A673 (cell line): Measurements from ENCODE around the gene ROR2. TPM values are rescaled to one million over a fixed set of nuclear protein-coding genes. Genes with fewer than 3 reads are reported as not detected.

Source experiments
- BruUV-seq: library from RNA; stranded (reverse); fragments of 400-500 nt; replicated peaks from 2 replicates; lab custom pipeline; 2021; lab: Mats Ljungman, UMichigan
- CTCF ChIA-PET: fragments of 300-600 bp; sonication (Branson Sonifier 250); formaldehyde crosslinking; loops from one replicate; lab custom pipeline; 2022; ENCODE audit warnings: antibody characterized with exemption; lab: Charles Lee
- POLR2A ChIA-PET: fragments of 300-600 bp; sonication (Branson Sonifier 250); formaldehyde crosslinking; loops from one replicate; lab custom pipeline; 2022; ENCODE audit warnings: antibody characterized with exemption; ENCODE audit not compliant: low non-redundant PET; lab: Charles Lee
- DNase-seq: peaks from one replicate; pipeline ENCODE4 v3.0.0-alpha.2; 2015; ENCODE audit warnings: low spot score
- H3K27ac ChIP-seq: fragments of 200-600 bp; sonication (generic); 2 replicates; pipeline ENCODE4 v1.5.1; 2016; ENCODE audit warnings: mixed run types, low read depth, mild to moderate bottlenecking, mixed read lengths, antibody characterized with exemption, low read length; ENCODE audit not compliant: poor library complexity, severe bottlenecking
- H3K27me3 ChIP-seq: fragments of 200-600 bp; sonication (generic); replicated peaks from 2 replicates; pipeline ENCODE4 v1.6.1; 2017; ENCODE audit warnings: mixed run types, low read depth, mild to moderate bottlenecking, mixed read lengths, antibody characterized with exemption, low read length; ENCODE audit not compliant: insufficient read depth, poor library complexity
- H3K36me3 ChIP-seq: fragments of 200-600 bp; sonication (generic); 2 replicates; pipeline ENCODE4 v1.6.1; 2016; ENCODE audit warnings: mixed run types, mild to moderate bottlenecking, mixed read lengths, antibody characterized with exemption, low read length; ENCODE audit not compliant: insufficient read depth, poor library complexity, severe bottlenecking
- H3K4me1 ChIP-seq: fragments of 200-600 bp; sonication (generic); 2 replicates; pipeline ENCODE4 v1.6.1; 2017; ENCODE audit warnings: mixed run types, mild to moderate bottlenecking, mixed read lengths, antibody characterized with exemption, low read length; ENCODE audit not compliant: insufficient read depth, poor library complexity, severe bottlenecking
- H3K4me3 ChIP-seq: fragments of 200-600 bp; sonication (generic); 2 replicates; pipeline ENCODE4 v1.5.1; 2016; ENCODE audit warnings: low read depth, mixed run types, mild to moderate bottlenecking, mixed read lengths, low read length; ENCODE audit not compliant: poor library complexity, severe bottlenecking
- H3K9me3 ChIP-seq: fragments of 200-600 bp; sonication (generic); 2 replicates; pipeline ENCODE4 v1.6.1; 2016; ENCODE audit warnings: mixed run types, low read depth, mild to moderate bottlenecking, mixed read lengths, antibody characterized with exemption, low read length; ENCODE audit not compliant: poor library complexity, severe bottlenecking
- EZH2 ChIP-seq: fragments of 200-600 bp; sonication (generic); IDR thresholded peaks from 2 replicates; pipeline ENCODE4 v1.6.1; 2017; ENCODE audit warnings: borderline replicate concordance, low read depth, mild to moderate bottlenecking, mixed read lengths, antibody characterized with exemption, low read length; ENCODE audit not compliant: poor library complexity, severe bottlenecking
- intact Hi-C: fragments of 100-400 bp; cut with micrococcal nuclease; formaldehyde crosslinking; loops from one replicate; pipeline ENCODE4 v1.10.0; 2022; ENCODE audit not compliant: unreplicated experiment
- total RNA-seq: library from RNA; stranded (reverse); gene quantifications from 2 replicates; pipeline ENCODE4 v1.2.3, GENCODE V29; 2021
- TF ChIP-seq, protein P1 (sequence below): fragments of 300-800, 200-600 bp; sonication (generic); conservative IDR thresholded peaks from 2 replicates; pipeline ENCODE4 v1.5.1; 2017; ENCODE audit warnings: low read depth, mild to moderate bottlenecking, antibody characterized with exemption, low read length, moderate library complexity, mixed read lengths

ROR2 gene
- total RNA-seq, 1 experiment from 2014 or later, result 12.3 TPM

- BruUV-seq, result no TSS peak
- no peak for TF ChIP-seq EZH2
- TF ChIP-seq, protein P1, sequence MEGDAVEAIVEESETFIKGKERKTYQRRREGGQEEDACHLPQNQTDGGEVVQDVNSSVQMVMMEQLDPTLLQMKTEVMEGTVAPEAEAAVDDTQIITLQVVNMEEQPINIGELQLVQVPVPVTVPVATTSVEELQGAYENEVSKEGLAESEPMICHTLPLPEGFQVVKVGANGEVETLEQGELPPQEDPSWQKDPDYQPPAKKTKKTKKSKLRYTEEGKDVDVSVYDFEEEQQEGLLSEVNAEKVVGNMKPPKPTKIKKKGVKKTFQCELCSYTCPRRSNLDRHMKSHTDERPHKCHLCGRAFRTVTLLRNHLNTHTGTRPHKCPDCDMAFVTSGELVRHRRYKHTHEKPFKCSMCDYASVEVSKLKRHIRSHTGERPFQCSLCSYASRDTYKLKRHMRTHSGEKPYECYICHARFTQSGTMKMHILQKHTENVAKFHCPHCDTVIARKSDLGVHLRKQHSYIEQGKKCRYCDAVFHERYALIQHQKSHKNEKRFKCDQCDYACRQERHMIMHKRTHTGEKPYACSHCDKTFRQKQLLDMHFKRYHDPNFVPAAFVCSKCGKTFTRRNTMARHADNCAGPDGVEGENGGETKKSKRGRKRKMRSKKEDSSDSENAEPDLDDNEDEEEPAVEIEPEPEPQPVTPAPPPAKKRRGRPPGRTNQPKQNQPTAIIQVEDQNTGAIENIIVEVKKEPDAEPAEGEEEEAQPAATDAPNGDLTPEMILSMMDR, result no peak
- DNase-seq, result no peak
- ChIA-PET POLR2A (no interaction called here), CTCF (no interaction called here)
- H3K9me3 ChIP-seq, result no peaks in the 10 kb centered on the region
- H3K27ac ChIP-seq, result no peak overlapping the region
- H3K4me3 ChIP-seq, result no peak overlapping the region
- no peaks in the 10 kb centered on the region for H3K27me3 ChIP-seq
- intact Hi-C loops, result loop anchor here (2.0 kb wide), 1 partner anchor 65 kb away; no protein-coding TSS in a partner anchor
- H3K36me3 ChIP-seq, result no peaks in the 10 kb centered on the region
- no peaks in the 10 kb centered on the region for H3K4me1 ChIP-seq
Measured at GRCh38 chr9:91661451-91661850, 288.6 kb downstream of the ROR2 start.

GRCh38 chr9:91660521-91660920 lies 289.5 kb downstream of the ROR2 start:
- no peak for DNase-seq
- ChIA-PET CTCF (no interaction called here), POLR2A (no interaction called here)
- Histone ChIP-seq H3K36me3 (no peaks in the 10 kb centered on the region), H3K27ac (no peak overlapping the region), H3K4me1 (no peaks in the 10 kb centered on the region), H3K9me3 (no peaks in the 10 kb centered on the region), H3K27me3 (no peaks in the 10 kb centered on the region), H3K4me3 (no peak overlapping the region)
- TF ChIP-seq EZH2, result no peak
- TF ChIP-seq, protein P1, result no peak
- no TSS peak for BruUV-seq
- intact Hi-C loops, result loop anchor here (2.0 kb wide), 1 partner anchor 66 kb away; no protein-coding TSS in a partner anchor

DNA sequence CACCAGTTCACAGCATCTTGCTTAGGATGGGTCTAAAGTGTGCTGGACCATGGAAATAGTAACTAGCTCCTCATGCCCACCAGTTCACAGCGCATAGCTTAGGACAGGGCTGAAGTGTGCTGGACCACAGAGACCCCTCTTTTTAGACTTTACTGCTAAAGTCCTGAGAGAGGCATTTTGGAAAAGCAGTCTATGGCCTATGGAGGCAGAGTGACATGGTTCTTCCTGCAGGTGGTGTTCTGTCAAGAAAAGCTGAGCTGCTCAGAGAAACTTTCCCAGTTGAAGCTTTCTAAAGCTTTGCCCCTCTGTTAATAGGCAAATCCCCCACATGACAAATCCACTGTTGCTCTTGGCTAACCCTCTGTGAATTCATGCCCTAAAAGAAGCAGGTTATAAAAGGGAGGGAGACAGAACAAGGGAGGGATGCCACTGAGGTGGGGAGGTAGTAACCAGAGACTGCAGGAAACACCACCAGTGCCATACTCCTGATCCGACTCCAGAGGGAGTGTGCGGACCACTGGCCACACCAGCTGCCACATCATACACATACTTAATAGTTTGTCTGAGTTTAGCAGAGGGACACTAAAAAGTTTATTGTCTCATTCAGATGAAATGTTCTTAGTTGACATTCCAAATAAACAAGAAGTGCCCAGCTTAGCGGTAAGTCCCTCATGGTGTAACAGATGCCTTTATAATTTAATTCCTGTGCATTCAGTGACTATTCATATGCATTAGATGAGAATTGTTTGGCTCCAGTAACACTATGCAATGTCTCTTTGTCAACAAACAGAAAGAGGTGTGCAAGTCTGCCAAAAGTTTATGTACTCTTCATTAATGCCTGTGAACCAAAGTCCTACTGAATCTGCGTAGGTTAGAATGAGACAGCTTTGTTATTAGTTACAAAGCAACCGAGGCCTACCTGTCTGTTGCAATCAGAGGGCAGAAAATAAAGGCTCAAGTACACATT lies 290.2 kb downstream of the ROR2 start:
- BruUV-seq, result no TSS peak
- POLR2A ChIA-PET, result no interaction called here
- Histone ChIP-seq H3K4me3 (no peak overlapping the region), H3K27ac (no peak overlapping the region), H3K4me1 (no peaks in the 10 kb centered on the region), H3K36me3 (no peaks in the 10 kb centered on the region), H3K9me3 (no peaks in the 10 kb centered on the region), H3K27me3 (no peaks in the 10 kb centered on the region)
- CTCF ChIA-PET, result no interaction called here
- DNase-seq, result peak; percentile 31
- intact Hi-C loops, result loop anchor here (2.0 kb wide), 1 partner anchor 67 kb away; no protein-coding TSS in a partner anchor
- TF ChIP-seq, protein P1, result peak; percentile 63
- no peak for TF ChIP-seq EZH2
